DND-41 (cell line): ENCODE data around the gene GRP.

Experiments
- EZH2 ChIP-seq: IDR thresholded peaks from 3 replicates; pipeline ENCODE4 v1.6.1; 2012; ENCODE audit warnings: borderline replicate concordance, low read depth, mild to moderate bottlenecking, moderate library complexity, low read length, inconsistent platforms; ENCODE audit not compliant: severe bottlenecking
- TF ChIP-seq, protein P1 (sequence below): IDR thresholded peaks from 2 replicates; pipeline ENCODE4 v1.5.1; 2012; ENCODE audit warnings: borderline replicate concordance, low read length, moderate library complexity, mild to moderate bottlenecking; ENCODE audit not compliant: poor library complexity, severe bottlenecking; ENCODE audit errors: extremely low read depth

DNA sequence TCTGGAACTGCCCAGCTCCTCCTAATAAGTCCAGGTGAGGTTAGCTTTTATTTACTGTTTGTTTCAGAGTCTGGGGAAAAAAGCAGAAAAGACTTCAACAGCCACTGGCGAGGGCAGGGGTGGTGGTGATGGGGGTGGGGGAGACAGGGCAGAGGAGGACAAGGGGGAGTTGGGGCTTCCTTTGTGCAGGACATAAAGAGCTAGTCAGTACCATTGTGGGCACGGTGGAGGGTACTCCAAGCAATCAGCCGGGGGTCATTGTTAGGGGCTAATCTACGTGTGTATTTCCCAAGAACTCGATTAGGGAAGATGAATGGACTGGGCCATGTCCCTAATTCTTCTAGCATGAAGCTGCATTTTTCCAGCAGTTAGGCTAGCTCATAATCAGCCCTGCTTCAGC is 56.1 kb downstream of the GRP start:
- TF ChIP-seq, protein P1, sequence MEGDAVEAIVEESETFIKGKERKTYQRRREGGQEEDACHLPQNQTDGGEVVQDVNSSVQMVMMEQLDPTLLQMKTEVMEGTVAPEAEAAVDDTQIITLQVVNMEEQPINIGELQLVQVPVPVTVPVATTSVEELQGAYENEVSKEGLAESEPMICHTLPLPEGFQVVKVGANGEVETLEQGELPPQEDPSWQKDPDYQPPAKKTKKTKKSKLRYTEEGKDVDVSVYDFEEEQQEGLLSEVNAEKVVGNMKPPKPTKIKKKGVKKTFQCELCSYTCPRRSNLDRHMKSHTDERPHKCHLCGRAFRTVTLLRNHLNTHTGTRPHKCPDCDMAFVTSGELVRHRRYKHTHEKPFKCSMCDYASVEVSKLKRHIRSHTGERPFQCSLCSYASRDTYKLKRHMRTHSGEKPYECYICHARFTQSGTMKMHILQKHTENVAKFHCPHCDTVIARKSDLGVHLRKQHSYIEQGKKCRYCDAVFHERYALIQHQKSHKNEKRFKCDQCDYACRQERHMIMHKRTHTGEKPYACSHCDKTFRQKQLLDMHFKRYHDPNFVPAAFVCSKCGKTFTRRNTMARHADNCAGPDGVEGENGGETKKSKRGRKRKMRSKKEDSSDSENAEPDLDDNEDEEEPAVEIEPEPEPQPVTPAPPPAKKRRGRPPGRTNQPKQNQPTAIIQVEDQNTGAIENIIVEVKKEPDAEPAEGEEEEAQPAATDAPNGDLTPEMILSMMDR, result no peak
- TF ChIP-seq EZH2, result no peak
